HEK293 (cell line): Measurements from ENCODE around the gene MYO1D.

Source experiments
- CTCF ChIA-PET: fragments of 350-600 bp; formaldehyde crosslinking; extraction: SDS; loops from one replicate; lab custom pipeline; 2021; ENCODE audit warnings: antibody characterized with exemption; lab: Yijun Ruan, JAX
- POLR2A ChIA-PET: fragments of 300-600 bp; formaldehyde crosslinking; extraction: SDS; loops from one replicate; lab custom pipeline; 2020; ENCODE audit warnings: antibody characterized with exemption, inconsistent platforms; lab: Yijun Ruan, JAX
- H3K27ac ChIP-seq: fragments of 200-500 bp; sonication (Bioruptor generic); 2 replicates; pipeline ENCODE4 v1.5.1; 2014; ENCODE audit warnings: low read depth, low read length, control low read depth, inconsistent platforms; ENCODE audit errors: extremely low read depth
- H3K36me3 ChIP-seq, 2 experiments: fragments of 200-500 bp in 1 of 2; sonication (Bioruptor generic) in 1 of 2; 1 replicate in 1 of 2; 2 replicates in 1 of 2; pipeline ENCODE4 v1.5.1; 2014 to 2017; ENCODE audit warnings: inconsistent platforms in 2 of 2, low read length in 2 of 2; ENCODE audit not compliant: control insufficient read depth in 2 of 2, insufficient read depth in 1 of 2
- H3K4me1 ChIP-seq: fragments of 200-500 bp; sonication (Bioruptor generic); 2 replicates; pipeline ENCODE4 v1.5.1; 2014; ENCODE audit warnings: mild to moderate bottlenecking, low read length, inconsistent platforms; ENCODE audit not compliant: control insufficient read depth, insufficient read depth
- H3K4me3 ChIP-seq: 2 replicates; pipeline ENCODE4 v1.5.1; 2011; ENCODE audit warnings: low read depth, mild to moderate bottlenecking, control low read depth, low read length, moderate library complexity
- H3K9me3 ChIP-seq: fragments of 200-500 bp; sonication (Bioruptor generic); 2 replicates; pipeline ENCODE4 v1.5.1; 2014; ENCODE audit warnings: low read depth, low read length, inconsistent platforms; ENCODE audit not compliant: control insufficient read depth, insufficient read depth
- GLI4 ChIP-seq: fragments of 450-650 bp; formaldehyde crosslinking; IDR thresholded peaks from 2 replicates; pipeline ENCODE4 v1.5.1; 2016; ENCODE audit warnings: missing biosample characterization, missing genetic modification characterization
- PATZ1 ChIP-seq: fragments of 450-650 bp; formaldehyde crosslinking; IDR thresholded peaks from 2 replicates; pipeline ENCODE4 v1.5.1; 2016; ENCODE audit warnings: missing biosample characterization, missing genetic modification characterization
- PRDM6 ChIP-seq: fragments of 450-650 bp; formaldehyde crosslinking; IDR thresholded peaks from 2 replicates; pipeline ENCODE4 v1.5.1; 2017; ENCODE audit warnings: missing biosample characterization, missing genetic modification characterization
- WT1 ChIP-seq: fragments of 450-650 bp; formaldehyde crosslinking; IDR thresholded peaks from 2 replicates; pipeline ENCODE4 v1.5.1; 2016; ENCODE audit warnings: missing biosample characterization, missing genetic modification characterization
- ZBTB1 ChIP-seq: fragments of 450-650 bp; formaldehyde crosslinking; IDR thresholded peaks from 2 replicates; pipeline ENCODE4 v1.5.1; 2016; ENCODE audit warnings: missing biosample characterization, missing genetic modification characterization
- ZBTB20 ChIP-seq: fragments of 450-650 bp; formaldehyde crosslinking; IDR thresholded peaks from 2 replicates; pipeline ENCODE4 v1.5.1; 2016; ENCODE audit warnings: missing biosample characterization, missing genetic modification characterization
- ZBTB8A ChIP-seq: fragments of 450-650 bp; formaldehyde crosslinking; IDR thresholded peaks from 2 replicates; pipeline ENCODE4 v1.5.1; 2016; ENCODE audit warnings: missing biosample characterization, missing genetic modification characterization
- ZFP69B ChIP-seq: fragments of 450-650 bp; formaldehyde crosslinking; IDR thresholded peaks from 2 replicates; pipeline ENCODE4 v1.5.1; 2016; ENCODE audit warnings: missing biosample characterization, missing genetic modification characterization
- ZIC2 ChIP-seq: fragments of 450-650 bp; formaldehyde crosslinking; IDR thresholded peaks from 2 replicates; pipeline ENCODE4 v1.5.1; 2016; ENCODE audit warnings: missing biosample characterization, missing genetic modification characterization
- ZNF19 ChIP-seq: fragments of 450-650 bp; formaldehyde crosslinking; IDR thresholded peaks from 2 replicates; pipeline ENCODE4; 2016; ENCODE audit warnings: missing biosample characterization, missing genetic modification characterization, low read depth
- ZNF248 ChIP-seq: fragments of 450-650 bp; formaldehyde crosslinking; IDR thresholded peaks from 2 replicates; pipeline ENCODE4 v1.5.1; 2017; ENCODE audit warnings: missing biosample characterization, missing genetic modification characterization
- ZNF274 ChIP-seq, 2 experiments: fragments of 200-500 bp in 1 of 2; fragments of 450-650 bp in 1 of 2; sonication (Bioruptor generic) in 1 of 2; formaldehyde crosslinking in 1 of 2; IDR thresholded peaks; 2 replicates each; pipeline versions ENCODE4 v1.5.1 to v1.6.1; 2014 to 2016; ENCODE audit warnings: borderline replicate concordance in 1 of 2, inconsistent platforms in 1 of 2, low read length in 1 of 2, missing biosample characterization in 1 of 2, missing genetic modification characterization in 1 of 2
- ZNF302 ChIP-seq: fragments of 450-650 bp; formaldehyde crosslinking; IDR thresholded peaks from 2 replicates; pipeline ENCODE4 v1.5.1; 2016; ENCODE audit warnings: missing biosample characterization, missing genetic modification characterization, low read depth
- ZNF394 ChIP-seq: fragments of 450-650 bp; formaldehyde crosslinking; IDR thresholded peaks from 2 replicates; pipeline ENCODE4 v1.5.1; 2016; ENCODE audit warnings: missing biosample characterization, missing genetic modification characterization, mild to moderate bottlenecking, moderate library complexity, borderline replicate concordance
- ZNF416 ChIP-seq: fragments of 450-650 bp; formaldehyde crosslinking; IDR thresholded peaks from 2 replicates; pipeline ENCODE4 v1.5.1; 2016; ENCODE audit warnings: missing biosample characterization, missing genetic modification characterization
- ZNF473 ChIP-seq: fragments of 450-650 bp; formaldehyde crosslinking; IDR thresholded peaks from 2 replicates; pipeline ENCODE4 v1.5.1; 2017; ENCODE audit warnings: missing biosample characterization, missing genetic modification characterization
- ZNF48 ChIP-seq: fragments of 450-650 bp; formaldehyde crosslinking; IDR thresholded peaks from 2 replicates; pipeline ENCODE4 v1.5.1; 2016; ENCODE audit warnings: missing biosample characterization, missing genetic modification characterization
- ZNF513 ChIP-seq: fragments of 450-650 bp; IDR thresholded peaks from 2 replicates; pipeline ENCODE4 v1.5.1; 2018; ENCODE audit warnings: missing biosample characterization, missing genetic modification characterization
- ZNF530 ChIP-seq: fragments of 450-650 bp; formaldehyde crosslinking; IDR thresholded peaks from 2 replicates; pipeline ENCODE4 v1.5.1; 2016; ENCODE audit warnings: low read depth, missing biosample characterization, missing genetic modification characterization
- ZNF560 ChIP-seq: fragments of 450-650 bp; formaldehyde crosslinking; IDR thresholded peaks from 2 replicates; pipeline ENCODE4 v1.5.1; 2017; ENCODE audit warnings: missing biosample characterization, missing genetic modification characterization, borderline replicate concordance
- ZNF624 ChIP-seq: fragments of 450-650 bp; formaldehyde crosslinking; IDR thresholded peaks from 2 replicates; pipeline ENCODE4 v1.5.1; 2017; ENCODE audit warnings: missing biosample characterization, missing genetic modification characterization
- ZNF76 ChIP-seq: fragments of 450-650 bp; formaldehyde crosslinking; IDR thresholded peaks from 2 replicates; pipeline ENCODE4; 2016; ENCODE audit warnings: low read depth, missing biosample characterization, missing genetic modification characterization, borderline replicate concordance
- ZSCAN18 ChIP-seq: fragments of 450-650 bp; formaldehyde crosslinking; IDR thresholded peaks from 2 replicates; pipeline ENCODE4 v1.5.1; 2016; ENCODE audit warnings: missing biosample characterization, missing genetic modification characterization

MYO1D gene

GRCh38 chr17:32519228-32520103, 357.5 kb downstream of the MYO1D start (continued):
- TF ChIP-seq ZIC2 (tag by site-specific recombination): peak; percentile 41; the same call in 1 of the 2 replicates
- TF ChIP-seq PATZ1 (tag by site-specific recombination): peak; percentile 65
- TF ChIP-seq ZSCAN18 (tag by site-specific recombination): no peak
- TF ChIP-seq ZFP69B (tag by site-specific recombination): no peak
- peak; percentile 77; the same call in 1 of the 2 replicates for TF ChIP-seq ZBTB20 (tag by site-specific recombination)

GRCh38 chr17:32518646-32519227, 358.2 kb downstream of the MYO1D start:
- Histone ChIP-seq H3K4me1 (peaks cover 21% of the 10 kb centered on the region), H3K27ac (peak overlapping the region; percentile 7; the same call in 1 of the 2 replicates), H3K4me3 (peak overlapping the region; percentile 35), H3K9me3 (no peaks in the 10 kb centered on the region), H3K36me3 (no peaks in the 10 kb centered on the region)
- ChIA-PET CTCF (interaction anchor here (0.6 to 1.7 kb wide), 5 partner anchors 32 to 1574 kb away, joined by 3 to 7 read pairs (median 3); partner anchors contain the start of gene CDK5R1), POLR2A (interaction anchor here (0.6 to 1.5 kb wide), 3 partner anchors 8 to 35 kb away, joined by 3 to 4 read pairs (median 3); no protein-coding TSS in a partner anchor)
- TF ChIP-seq ZNF76 (tag by site-specific recombination) (no peak), WT1 (tag by site-specific recombination) (no peak), ZBTB1 (tag by site-specific recombination) (no peak), ZNF530 (tag by site-specific recombination) (no peak), ZNF19 (tag by site-specific recombination) (no peak), ZNF248 (tag by site-specific recombination) (no peak), PRDM6 (tag by site-specific recombination) (no peak), ZNF560 (tag by site-specific recombination) (no peak), ZNF394 (tag by site-specific recombination) (no peak), ZNF416 (tag by site-specific recombination) (no peak)

- Histone ChIP-seq H3K4me1 (peaks cover 21% of the 10 kb centered on the region), H3K36me3 (no peaks in the 10 kb centered on the region), H3K9me3 (no peaks in the 10 kb centered on the region), H3K4me3 (no peak overlapping the region), H3K27ac (no peak overlapping the region)
- ChIA-PET CTCF (interaction anchor here (0.8 to 1.7 kb wide), 6 partner anchors 17 to 1574 kb away, joined by 3 to 7 read pairs (median 3); partner anchors contain the start of genes CDK5R1 and MYO1D), POLR2A (interaction anchor here (1.5 kb wide), 1 partner anchor 33 kb away, joined by 4 read pairs; no protein-coding TSS in a partner anchor)
- TF ChIP-seq ZNF473 (tag by site-specific recombination) (no peak), GLI4 (tag by site-specific recombination) (no peak), ZNF624 (tag by site-specific recombination) (no peak), ZBTB8A (tag by site-specific recombination) (no peak), ZBTB20 (tag by site-specific recombination) (no peak), ZNF513 (no peak), ZNF274 (IDR thresholded peaks at IDR 0.05; ENCODE audit: low read length) (no peak), ZNF274 (tag by site-specific recombination; IDR thresholded peaks at IDR 0.05; ENCODE audit: borderline replicate concordance) (no peak), ZNF48 (no peak), ZNF302 (tag by site-specific recombination) (no peak)
These were observed 358.9 kb downstream of the MYO1D start for GRCh38 chr17:32517982-32518381.
